Astrocyte (in vitro differentiated cells and primary cell): ENCODE measurements around the gene ARHGAP28.

Experiments
- CTCF ChIP-seq: IDR thresholded peaks from 2 replicates; pipeline ENCODE4 v1.5.1; 2011; ENCODE audit warnings: low read depth, mild to moderate bottlenecking, inconsistent platforms, low read length, moderate library complexity; ENCODE audit not compliant: insufficient read depth
- EZH2 ChIP-seq: IDR thresholded peaks from 2 replicates; pipeline ENCODE4 v1.6.1; 2012; ENCODE audit warnings: mild to moderate bottlenecking, low read length, inconsistent platforms; ENCODE audit not compliant: insufficient read depth

GRCh38 chr18:6879508-6880195, 150.1 kb downstream of the ARHGAP28 start:
- TF ChIP-seq CTCF (no peak), EZH2 (no peak)
